ENCODE results near the gene GRIP1. TPM values are rescaled to one million over a fixed set of nuclear protein-coding genes. Genes with fewer than 3 reads are reported as not detected.

GRIP1 gene
- total RNA-seq, 1 donor from 2014 or later = 0.47 TPM

DNA sequence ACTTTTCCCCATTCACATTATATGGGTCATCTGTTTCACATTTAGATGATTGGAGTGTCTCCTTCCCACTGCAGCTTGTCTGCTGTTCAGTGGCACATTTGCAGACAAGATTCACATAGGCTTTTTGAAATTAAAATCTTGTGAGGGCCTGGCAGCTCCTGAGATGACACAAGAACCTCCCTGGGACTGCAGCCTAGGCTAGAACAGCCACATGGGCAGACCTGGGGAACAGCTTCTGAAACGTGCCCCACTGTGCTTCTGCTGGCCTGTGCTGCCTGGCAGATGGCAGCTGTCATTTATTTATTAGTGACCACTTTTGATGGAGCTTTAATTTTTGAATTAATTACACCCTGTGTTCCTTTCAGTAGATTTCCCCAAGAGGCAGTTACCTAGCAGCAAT, 137.4 kb downstream of the GRIP1 start:
- intact Hi-C loops (cut with micrococcal nuclease) = no loop called here
- Histone ChIP-seq H3K27ac (replicated peaks) (no peak overlapping the region), H3K36me3 (no peaks in the 10 kb centered on the region), H3K27me3 (ENCODE audit: low read depth) (no peaks in the 10 kb centered on the region), H3K4me1 (no peaks in the 10 kb centered on the region), H3K4me3 (no peak overlapping the region), H3K9me3 (replicated peaks) (no peaks in the 10 kb centered on the region)
- TF ChIP-seq, protein P1, sequence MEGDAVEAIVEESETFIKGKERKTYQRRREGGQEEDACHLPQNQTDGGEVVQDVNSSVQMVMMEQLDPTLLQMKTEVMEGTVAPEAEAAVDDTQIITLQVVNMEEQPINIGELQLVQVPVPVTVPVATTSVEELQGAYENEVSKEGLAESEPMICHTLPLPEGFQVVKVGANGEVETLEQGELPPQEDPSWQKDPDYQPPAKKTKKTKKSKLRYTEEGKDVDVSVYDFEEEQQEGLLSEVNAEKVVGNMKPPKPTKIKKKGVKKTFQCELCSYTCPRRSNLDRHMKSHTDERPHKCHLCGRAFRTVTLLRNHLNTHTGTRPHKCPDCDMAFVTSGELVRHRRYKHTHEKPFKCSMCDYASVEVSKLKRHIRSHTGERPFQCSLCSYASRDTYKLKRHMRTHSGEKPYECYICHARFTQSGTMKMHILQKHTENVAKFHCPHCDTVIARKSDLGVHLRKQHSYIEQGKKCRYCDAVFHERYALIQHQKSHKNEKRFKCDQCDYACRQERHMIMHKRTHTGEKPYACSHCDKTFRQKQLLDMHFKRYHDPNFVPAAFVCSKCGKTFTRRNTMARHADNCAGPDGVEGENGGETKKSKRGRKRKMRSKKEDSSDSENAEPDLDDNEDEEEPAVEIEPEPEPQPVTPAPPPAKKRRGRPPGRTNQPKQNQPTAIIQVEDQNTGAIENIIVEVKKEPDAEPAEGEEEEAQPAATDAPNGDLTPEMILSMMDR (IDR thresholded peaks at IDR 0.05; ENCODE audit: borderline replicate concordance) = no peak
- DNase-seq = no peak

DNA sequence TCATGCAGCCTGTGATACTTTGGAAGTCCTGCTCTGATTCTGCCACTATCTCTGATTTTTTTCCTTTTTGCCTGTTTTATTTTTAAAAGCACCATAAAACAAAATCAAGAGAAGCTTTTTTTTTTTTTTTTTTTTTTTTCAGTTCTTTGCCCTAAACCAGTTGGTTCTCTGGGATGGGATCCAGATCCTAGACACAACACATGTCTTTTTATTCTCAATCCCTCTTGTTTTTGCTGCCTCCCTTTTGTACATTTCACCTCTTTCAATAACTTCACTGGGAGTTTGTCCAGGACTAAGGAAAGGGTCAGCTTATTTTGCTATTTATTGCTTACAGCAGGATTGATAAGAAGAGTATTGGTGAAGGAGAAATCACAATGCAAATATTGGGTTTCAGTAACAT, 139.4 kb downstream of the GRIP1 start:
- Histone ChIP-seq H3K27ac (replicated peaks) (no peak overlapping the region), H3K27me3 (ENCODE audit: low read depth) (no peaks in the 10 kb centered on the region), H3K36me3 (no peaks in the 10 kb centered on the region), H3K4me3 (no peak overlapping the region), H3K4me1 (no peaks in the 10 kb centered on the region), H3K9me3 (replicated peaks) (no peaks in the 10 kb centered on the region)
- intact Hi-C loops (cut with micrococcal nuclease) = no loop called here
- TF ChIP-seq, protein P1 (IDR thresholded peaks at IDR 0.05; ENCODE audit: borderline replicate concordance) = no peak
- DNase-seq = no peak

GRCh38 chr12:66538970-66539369, 139.9 kb downstream of the GRIP1 start:
- no peak for DNase-seq
- H3K9me3 ChIP-seq (replicated peaks) = no peaks in the 10 kb centered on the region
- H3K27me3 ChIP-seq (ENCODE audit: low read depth) = no peaks in the 10 kb centered on the region
- no peaks in the 10 kb centered on the region for H3K36me3 ChIP-seq
- no peaks in the 10 kb centered on the region for H3K4me1 ChIP-seq
- H3K4me3 ChIP-seq = no peak overlapping the region
- TF ChIP-seq, protein P1 (IDR thresholded peaks at IDR 0.05; ENCODE audit: borderline replicate concordance) = no peak
- H3K27ac ChIP-seq (replicated peaks) = no peak overlapping the region
- intact Hi-C loops (cut with micrococcal nuclease) = no loop called here

DNA sequence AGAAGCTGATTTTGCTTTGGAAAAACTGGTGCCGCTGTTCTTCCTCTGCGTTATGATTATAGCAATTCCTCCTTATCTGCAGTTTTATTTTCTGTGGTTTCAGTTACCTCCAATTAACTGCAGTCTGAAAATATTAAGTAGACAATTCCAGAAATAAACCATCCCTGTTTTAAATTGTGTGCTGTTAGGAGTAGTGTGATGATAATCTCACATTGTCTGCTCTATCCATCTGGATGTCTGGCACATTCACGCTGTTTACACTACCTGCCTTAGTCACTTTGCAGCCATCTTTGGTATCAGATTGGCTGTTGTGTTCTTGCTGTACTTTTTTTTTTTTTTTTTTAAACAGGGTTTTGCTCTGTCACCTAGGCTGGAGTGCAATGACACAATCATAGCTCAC, 141.0 kb downstream of the GRIP1 start:
- no peaks in the 10 kb centered on the region for H3K36me3 ChIP-seq
- TF ChIP-seq, protein P1 (IDR thresholded peaks at IDR 0.05; ENCODE audit: borderline replicate concordance) = no peak
- intact Hi-C loops (cut with micrococcal nuclease) = no loop called here

DNA sequence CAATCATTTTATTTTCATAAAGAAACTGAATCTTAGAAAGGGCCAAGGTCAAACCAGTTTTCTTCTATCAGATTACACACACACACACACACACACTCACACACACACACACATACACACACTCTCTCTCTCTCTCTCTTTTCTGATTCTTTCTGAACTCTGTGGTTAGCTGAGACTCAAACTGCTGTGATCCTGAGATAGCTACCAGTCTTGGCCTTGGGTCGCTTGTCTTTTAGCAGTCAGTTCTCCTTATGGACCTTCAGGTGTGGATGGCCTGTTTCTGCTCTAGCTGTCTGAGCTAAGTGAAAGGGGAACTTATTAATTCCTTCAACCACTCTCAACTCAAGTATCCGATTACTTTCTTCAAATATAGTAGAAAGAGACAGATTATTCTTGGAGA, 145.1 kb downstream of the GRIP1 start:
- no peak for DNase-seq
- H3K27me3 ChIP-seq (ENCODE audit: low read depth) = no peaks in the 10 kb centered on the region
- H3K4me3 ChIP-seq = no peak overlapping the region
- intact Hi-C loops (cut with micrococcal nuclease) = no loop called here
- no peaks in the 10 kb centered on the region for H3K36me3 ChIP-seq
- H3K9me3 ChIP-seq (replicated peaks) = peaks cover 6% of the 10 kb centered on the region
- H3K27ac ChIP-seq (replicated peaks) = no peak overlapping the region
- TF ChIP-seq, protein P1 (IDR thresholded peaks at IDR 0.05; ENCODE audit: borderline replicate concordance) = no peak
- no peaks in the 10 kb centered on the region for H3K4me1 ChIP-seq

More for the DNA sequence above, 141.0 kb downstream of the GRIP1 start:
- H3K4me3 ChIP-seq = no peak overlapping the region
- DNase-seq = no peak
- no peaks in the 10 kb centered on the region for H3K4me1 ChIP-seq
- H3K9me3 ChIP-seq (replicated peaks) = no peaks in the 10 kb centered on the region
- H3K27ac ChIP-seq (replicated peaks) = no peak overlapping the region
- H3K27me3 ChIP-seq (ENCODE audit: low read depth) = no peaks in the 10 kb centered on the region

DNA sequence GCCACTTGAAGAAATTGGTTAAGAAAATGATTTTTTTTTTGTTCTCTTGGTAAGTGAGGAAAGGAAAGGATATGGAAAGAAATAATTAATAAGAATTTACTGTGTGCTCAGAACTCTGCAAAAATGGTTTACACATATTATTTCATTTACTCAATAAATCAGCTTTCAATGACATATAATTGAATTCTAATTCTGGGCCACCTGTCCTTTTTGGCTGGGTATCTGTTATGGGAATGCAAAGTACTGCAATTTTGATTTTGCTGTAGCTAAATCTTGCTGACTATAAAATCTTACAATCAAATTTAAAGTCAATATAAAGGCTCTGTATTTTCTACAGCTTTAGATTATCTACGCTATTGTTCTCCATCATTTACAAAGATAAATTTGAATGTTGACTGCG, 147.1 kb downstream of the GRIP1 start:
- no peaks in the 10 kb centered on the region for H3K4me1 ChIP-seq
- peaks cover 10% of the 10 kb centered on the region for H3K9me3 ChIP-seq (replicated peaks)
- TF ChIP-seq, protein P1 (IDR thresholded peaks at IDR 0.05; ENCODE audit: borderline replicate concordance) = no peak
- H3K36me3 ChIP-seq = no peaks in the 10 kb centered on the region
- H3K27ac ChIP-seq (replicated peaks) = no peak overlapping the region
- DNase-seq = no peak
- intact Hi-C loops (cut with micrococcal nuclease) = no loop called here
- H3K27me3 ChIP-seq (ENCODE audit: low read depth) = no peaks in the 10 kb centered on the region
- no peak overlapping the region for H3K4me3 ChIP-seq
